ENCODE results near the gene SYNPO.

The SYNPO gene

DNA sequence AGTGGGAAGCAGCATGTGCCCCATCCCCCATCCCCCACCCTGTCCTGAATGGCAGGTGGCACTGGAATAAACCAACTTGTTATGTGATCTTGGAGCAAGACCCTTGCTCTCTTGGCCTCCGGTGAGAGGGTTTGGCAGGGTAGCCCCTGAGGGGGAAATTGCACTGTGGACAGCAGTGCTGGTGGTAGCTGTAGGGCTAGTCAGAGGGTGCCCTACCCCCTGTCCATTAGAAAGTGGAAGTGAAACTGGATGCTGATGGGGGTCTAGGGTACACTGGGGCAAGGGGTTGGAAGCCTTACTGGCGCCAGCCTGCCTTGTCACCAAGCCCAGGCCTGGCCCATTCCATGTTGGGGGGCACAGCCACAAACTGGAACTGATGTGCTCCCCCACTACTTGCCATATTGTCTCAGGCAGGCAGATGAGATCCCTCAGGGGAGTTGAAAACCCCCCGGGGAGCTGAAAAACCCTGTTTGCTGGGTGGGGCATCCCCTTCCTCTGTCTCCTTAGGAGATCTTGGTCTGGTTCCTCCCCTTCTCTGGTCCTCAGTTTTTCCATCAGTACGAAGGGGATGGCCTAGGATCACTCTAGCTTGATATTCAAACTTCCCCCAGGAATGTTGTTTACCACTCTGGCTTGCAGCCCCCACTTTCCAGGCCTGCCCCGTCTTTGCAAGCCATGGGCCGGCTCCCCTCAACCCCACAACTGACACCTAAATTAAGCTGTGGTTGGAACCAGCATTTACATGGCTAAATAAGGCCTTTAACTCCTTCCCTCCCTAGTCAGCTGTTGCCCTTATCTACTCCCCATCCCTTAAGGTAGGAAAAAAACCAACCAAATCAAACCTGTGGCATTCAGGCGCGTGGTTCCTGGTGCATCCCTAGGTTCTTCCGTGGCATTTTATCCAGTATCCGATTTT is 14.4 kb upstream of the SYNPO start:
- no peak for DNase-seq

- no peak for DNase-seq
Observed at GRCh38 chr5:150626853-150627276, 13.6 kb upstream of the SYNPO start.

- DNase-seq: no peak
Observed at GRCh38 chr5:150627731-150628545, 12.5 kb upstream of the SYNPO start.

GRCh38 chr5:150628936-150629485 is 11.4 kb upstream of the SYNPO start:
- DNase-seq: no peak

- DNase-seq: no peak
Observed at GRCh38 chr5:150630016-150630415, 10.4 kb upstream of the SYNPO start.

DNA sequence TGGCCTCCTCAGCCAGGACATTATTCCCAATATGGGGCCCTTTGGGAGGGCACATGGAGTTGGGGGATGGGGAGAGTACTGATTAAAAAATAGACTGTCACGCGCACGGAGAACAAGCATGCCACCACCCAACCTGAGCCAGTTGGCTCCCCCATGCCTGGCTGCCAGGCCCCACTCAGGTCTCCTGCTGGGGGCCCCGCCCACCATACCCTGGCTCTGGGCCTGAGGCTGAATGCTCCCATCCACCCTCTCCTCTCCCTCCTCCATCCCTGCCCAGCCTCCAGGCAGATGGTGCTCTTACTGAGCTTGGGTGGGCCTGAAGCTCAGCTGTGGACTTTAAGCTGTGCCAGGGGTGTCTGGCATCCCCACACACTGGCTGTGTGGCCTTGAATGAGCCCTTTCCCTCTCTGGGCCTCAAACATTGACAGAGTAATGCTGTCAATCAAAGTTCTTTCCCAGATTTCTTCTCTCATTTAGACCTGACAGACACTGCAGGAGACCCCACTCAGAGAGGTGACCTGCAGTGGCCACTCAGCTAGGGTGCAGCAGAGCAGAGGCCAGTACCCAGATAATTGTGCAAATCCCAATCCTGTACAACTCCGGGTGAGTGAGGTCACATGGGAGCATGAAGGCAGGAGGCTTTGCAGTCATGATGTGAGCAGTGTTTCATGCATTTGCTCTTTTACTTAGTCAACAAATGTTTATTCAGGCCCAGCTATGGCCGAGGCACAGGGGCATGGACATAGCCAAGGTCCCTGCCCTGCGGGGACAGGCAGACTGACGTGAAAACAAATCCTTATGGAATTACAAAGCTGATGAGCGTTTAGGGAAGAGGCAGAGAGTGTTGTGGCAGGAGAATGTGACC is 9.8 kb upstream of the SYNPO start:
- DNase-seq: no peak

GRCh38 chr5:150631326-150631701 is 9.1 kb upstream of the SYNPO start:
- no peak for DNase-seq

GRCh38 chr5:150632305-150633160 is 7.9 kb upstream of the SYNPO start:
- no peak for DNase-seq

- DNase-seq: no peak
Observed at GRCh38 chr5:150633429-150633828, 7.0 kb upstream of the SYNPO start.

GRCh38 chr5:150636391-150637244 is 3.8 kb upstream of the SYNPO start:
- DNase-seq: no peak

DNA sequence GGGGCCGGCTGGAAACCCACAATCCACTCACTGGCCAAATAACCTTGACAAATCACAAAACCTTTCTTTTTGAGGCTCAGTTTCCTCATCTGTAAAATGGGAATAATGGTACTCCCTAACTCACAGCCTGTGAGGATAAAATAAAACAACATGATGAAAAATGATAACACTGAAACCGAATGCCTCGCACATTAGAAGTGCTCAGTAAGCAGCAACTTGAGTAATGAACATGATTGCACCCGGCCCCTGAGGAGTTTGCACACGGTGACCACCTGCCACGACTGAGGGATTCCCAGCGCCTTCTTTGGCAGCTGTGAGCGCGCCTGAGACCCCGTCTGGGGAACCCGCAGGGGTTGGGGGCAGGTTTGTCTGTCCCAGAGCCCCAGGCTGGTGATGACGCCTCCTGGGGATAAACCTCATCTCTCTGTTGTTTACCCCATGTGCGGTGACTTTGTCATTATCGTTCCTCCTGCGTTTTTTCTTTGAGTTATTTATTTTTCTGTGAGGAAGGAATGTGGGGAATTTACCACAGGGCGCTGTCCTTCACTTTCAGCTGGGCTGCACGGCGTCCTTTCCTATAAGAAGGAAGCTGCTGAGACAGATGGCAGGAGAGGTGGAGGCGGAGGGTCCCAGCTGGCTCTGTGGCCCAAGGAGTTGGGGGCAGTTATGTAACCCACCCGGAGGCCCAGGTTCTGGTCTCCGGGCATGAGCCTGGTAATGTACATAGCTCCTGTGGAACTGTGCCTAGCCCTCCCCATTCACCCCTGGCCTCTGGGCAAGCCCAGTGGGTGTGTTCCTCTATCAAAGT is 3.0 kb upstream of the SYNPO start:
- no peak for DNase-seq

DNA sequence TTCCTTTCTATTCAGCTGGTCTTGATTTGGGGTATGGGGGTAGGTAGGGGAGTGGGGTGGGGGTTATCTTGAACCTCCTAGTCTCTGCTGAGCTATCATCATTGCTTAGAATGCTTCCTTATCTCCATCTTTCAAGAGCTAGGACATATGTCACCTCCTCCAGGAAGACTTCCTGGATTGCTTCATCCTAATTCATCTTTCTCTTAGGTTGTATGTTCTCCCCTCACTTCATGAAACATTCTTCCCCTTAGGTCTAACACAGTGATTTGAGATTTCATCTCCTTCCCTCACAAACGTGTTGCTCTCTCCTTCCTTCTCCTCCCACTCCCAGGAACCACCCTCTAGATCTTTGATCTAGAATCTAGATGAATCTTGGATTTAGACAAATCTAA is 2.4 kb upstream of the SYNPO start:
- DNase-seq: no peak

DNA sequence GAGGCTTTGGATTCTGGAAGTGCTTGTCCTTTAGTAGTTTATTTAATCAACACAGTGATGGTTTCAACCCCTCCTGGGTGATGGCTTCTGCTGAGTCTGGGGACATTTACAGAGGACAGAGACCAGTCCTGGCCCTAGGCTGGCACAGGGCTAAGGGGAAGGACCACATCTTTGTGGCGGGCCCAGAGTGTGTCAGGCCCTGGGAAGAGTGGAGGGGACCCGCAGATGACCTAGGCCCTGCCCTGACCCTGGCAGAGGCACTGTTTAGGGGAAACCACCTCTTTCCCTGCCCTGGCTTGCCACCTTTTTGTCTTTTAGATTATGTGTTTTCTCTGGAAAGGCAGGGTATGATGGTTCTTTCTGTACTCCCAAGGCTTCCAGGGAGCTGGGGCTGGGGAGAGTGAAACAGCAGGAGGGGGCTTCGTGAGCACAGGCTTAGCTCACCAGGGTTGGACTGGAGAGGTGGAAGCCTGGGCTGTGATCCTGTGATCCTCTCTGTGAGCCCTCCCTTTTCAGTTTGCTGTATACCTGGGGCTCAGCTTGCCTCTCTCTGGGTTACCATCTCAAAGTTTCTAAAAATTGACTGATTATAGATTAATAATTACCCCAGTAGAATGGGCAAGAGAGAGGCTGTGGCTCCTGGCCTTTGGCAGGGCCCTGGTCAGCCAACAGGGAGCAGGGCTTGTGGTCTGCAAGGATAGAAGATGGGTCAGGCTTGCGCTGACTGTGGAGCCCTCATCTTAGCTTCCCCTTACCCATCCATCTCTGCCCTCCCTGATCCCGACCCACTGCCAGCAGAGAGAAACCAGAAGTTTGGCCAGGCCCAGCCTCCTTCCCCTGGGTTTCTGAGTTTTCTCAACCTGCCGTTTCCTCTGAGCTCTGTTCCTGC is 1.7 kb upstream of the SYNPO start:
- no peak for DNase-seq

DNA sequence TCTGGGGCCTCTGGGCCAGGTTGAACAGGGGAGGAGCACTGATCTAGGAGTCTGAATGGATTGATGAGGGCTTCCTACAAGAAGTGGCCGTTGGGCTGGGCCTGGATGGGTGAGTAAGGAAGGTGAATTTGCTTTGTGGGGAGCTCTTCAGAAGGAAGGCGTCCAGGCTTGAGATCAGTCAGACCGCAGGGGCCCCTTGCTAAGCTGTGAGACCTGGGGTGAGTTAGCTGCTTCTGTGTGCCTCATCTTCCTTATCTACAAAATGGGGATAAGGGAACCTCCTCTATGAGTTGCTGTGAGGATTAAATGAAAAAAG is 1.1 kb upstream of the SYNPO start:
- DNase-seq: no peak

DNA sequence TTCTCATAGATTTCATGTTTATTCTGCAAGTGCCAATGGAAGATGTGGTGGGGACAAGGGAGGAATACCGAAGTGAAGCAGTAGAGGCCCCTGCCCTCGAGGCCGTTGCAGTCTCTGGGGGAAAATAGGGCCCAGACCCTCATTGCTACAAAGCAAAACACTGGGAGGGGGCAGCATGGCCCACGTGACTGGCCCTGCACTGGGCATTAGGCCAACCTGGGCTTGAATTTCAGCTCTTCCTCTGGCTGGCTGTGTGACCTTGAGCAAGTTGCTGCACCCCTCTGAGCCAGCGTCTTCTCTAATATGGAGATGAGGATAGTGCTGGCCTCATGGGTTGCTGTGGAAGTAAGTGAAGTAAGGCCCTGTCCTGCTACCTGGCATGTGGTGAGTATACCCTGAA is 709 bp upstream of the SYNPO start:
- no peak for DNase-seq

DNA sequence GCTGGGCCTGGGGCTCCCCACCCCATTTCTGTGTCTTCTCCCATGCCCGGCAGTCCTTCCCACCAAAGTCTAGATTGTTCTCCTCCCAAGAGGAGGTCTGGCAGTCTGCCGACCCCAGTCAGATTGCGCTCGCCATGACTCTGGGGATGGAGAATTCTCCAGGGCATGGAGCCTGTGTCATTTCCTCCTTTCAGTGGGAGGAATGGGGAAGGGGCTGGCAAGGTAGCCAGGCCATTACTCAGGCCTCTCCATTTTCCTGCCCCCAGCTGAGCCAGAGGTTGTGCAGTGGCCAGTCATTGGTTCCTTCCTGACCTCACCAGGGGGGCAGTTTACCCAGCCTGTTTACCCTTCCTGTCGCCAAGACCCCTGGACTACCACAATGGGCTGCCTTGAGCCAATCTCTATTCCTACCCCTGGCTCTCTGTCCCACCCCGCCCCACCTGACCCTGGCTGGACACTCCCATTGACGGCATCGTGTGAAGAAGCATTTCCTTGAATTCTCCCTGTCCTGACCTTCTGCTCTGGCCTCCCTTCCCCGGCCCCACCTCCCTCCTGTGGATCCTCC is 628 bp downstream of the SYNPO start:
- no peak for DNase-seq

DNA sequence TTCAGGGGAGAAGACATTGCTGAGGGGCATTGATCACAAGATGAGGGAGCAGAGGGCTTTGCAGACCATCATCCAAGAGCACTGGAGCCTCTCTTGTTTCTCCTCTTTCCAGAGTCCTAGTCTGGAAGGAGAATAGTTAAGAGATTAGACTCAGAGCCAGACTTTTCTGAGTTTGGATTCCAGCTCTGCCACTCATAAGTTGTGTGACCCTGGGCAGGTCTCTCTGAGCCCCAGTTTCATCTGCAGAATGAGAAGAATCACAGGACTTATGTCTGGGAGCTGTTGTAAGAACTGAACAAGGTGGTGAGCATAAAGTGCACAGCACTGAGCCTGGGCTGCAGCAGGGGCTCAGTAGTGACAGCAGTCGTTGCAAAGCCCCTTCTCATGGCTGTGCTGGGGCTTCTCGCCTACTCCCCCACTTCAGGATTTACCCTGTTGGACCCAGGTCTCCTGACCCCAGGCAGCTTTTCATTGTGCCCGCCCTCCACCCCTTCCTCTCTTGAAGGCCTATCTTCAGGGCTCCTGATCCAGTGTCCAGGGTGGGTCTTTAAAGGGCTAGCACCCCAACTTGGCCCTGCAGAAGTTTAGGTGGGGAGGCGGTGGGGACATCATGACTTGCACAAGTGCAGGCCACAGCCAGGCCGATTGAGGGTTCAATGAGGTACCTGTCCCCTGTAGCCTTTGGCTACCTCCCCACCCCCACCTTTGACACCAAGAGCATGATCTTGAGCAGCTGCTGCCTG is 1.5 kb downstream of the SYNPO start:
- DNase-seq: no peak

GRCh38 chr5:150642567-150642927 is 2.1 kb downstream of the SYNPO start:
- DNase-seq: no peak

Measured in NCI-H146 (cell line).